ENCODE results near the gene MYO1D. TPM values are rescaled to one million over a fixed set of nuclear protein-coding genes. Genes with fewer than 3 reads are reported as not detected.

MYO1D gene
- total RNA-seq, 1 experiment from 2014 or later, result 1.3 TPM

DNA sequence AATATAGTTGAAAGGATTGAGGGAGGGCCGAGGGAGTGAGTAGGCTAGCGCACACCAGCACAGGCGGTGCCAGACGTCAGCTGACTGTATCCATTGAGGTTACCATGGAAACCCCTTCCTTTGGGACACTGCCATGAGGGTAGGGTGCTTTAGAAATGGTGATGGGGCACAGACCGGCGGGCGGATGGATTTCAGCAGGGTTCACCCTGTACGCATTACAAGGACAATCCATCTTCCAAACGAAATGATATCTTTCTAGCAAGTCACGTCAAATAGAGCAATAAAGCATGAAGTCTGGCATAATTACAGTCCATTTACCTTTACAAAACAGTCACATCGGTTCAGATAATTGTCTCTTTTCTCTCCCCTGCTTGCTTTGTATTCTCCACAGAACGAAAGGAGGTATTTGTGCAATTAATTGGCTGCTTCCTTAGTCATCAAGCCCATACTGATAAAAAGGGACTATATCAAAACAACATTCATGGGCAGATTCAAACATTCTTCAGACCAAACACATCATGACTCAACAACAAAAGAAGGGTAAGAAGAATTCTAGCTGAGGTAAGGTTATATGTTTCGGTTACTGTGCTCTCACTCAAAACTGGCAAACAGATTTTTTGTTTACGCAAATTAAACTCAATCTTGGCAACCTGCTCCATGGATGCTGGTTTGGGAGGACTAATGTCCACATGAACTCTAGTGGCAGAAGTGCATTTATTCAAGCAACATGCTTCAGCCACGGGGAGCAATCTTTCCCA lies 249.5 kb downstream of the MYO1D start:
- intact Hi-C loops (cut with micrococcal nuclease; ENCODE audit: unreplicated experiment), result no loop called here
- in situ Hi-C loops (cut with HindIII; ENCODE audit: low pct_unique_long_range_greater_than_20kb, low sequenced_read_pairs), result no loop called here
- ChIA-PET CTCF (no interaction called here), POLR2A (no interaction called here)
- H3K27ac ChIP-seq (ENCODE audit: low read length), result no peak overlapping the region
- no peaks in the 10 kb centered on the region for H3K9me3 ChIP-seq (ENCODE audit: control insufficient read depth, insufficient read depth, low read depth, low read length)
- no peak overlapping the region for H3K4me3 ChIP-seq (ENCODE audit: low read depth in 2 of 2, low read length in 2 of 2)
- H3K4me1 ChIP-seq (ENCODE audit: control insufficient read depth, insufficient read depth, low read length), result no peaks in the 10 kb centered on the region
- H3K27me3 ChIP-seq (ENCODE audit: control insufficient read depth, insufficient read depth, low read length), result peaks cover 5% of the 10 kb centered on the region; the same call in 1 of the 2 replicates
- TF ChIP-seq POLR2AphosphoS5 (IDR thresholded peaks at IDR 0.05; ENCODE audit: low read depth, low read length) (no peak), TCF7L2 (IDR thresholded peaks at IDR 0.05; ENCODE audit: low read depth, low read length) (no peak), SIN3A (IDR thresholded peaks at IDR 0.05; ENCODE audit: borderline replicate concordance, insufficient read depth, low read depth, low read length) (no peak)
- TF ChIP-seq, protein P1, sequence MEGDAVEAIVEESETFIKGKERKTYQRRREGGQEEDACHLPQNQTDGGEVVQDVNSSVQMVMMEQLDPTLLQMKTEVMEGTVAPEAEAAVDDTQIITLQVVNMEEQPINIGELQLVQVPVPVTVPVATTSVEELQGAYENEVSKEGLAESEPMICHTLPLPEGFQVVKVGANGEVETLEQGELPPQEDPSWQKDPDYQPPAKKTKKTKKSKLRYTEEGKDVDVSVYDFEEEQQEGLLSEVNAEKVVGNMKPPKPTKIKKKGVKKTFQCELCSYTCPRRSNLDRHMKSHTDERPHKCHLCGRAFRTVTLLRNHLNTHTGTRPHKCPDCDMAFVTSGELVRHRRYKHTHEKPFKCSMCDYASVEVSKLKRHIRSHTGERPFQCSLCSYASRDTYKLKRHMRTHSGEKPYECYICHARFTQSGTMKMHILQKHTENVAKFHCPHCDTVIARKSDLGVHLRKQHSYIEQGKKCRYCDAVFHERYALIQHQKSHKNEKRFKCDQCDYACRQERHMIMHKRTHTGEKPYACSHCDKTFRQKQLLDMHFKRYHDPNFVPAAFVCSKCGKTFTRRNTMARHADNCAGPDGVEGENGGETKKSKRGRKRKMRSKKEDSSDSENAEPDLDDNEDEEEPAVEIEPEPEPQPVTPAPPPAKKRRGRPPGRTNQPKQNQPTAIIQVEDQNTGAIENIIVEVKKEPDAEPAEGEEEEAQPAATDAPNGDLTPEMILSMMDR (IDR thresholded peaks at IDR 0.05), result no peak
- TF ChIP-seq, protein P2, sequence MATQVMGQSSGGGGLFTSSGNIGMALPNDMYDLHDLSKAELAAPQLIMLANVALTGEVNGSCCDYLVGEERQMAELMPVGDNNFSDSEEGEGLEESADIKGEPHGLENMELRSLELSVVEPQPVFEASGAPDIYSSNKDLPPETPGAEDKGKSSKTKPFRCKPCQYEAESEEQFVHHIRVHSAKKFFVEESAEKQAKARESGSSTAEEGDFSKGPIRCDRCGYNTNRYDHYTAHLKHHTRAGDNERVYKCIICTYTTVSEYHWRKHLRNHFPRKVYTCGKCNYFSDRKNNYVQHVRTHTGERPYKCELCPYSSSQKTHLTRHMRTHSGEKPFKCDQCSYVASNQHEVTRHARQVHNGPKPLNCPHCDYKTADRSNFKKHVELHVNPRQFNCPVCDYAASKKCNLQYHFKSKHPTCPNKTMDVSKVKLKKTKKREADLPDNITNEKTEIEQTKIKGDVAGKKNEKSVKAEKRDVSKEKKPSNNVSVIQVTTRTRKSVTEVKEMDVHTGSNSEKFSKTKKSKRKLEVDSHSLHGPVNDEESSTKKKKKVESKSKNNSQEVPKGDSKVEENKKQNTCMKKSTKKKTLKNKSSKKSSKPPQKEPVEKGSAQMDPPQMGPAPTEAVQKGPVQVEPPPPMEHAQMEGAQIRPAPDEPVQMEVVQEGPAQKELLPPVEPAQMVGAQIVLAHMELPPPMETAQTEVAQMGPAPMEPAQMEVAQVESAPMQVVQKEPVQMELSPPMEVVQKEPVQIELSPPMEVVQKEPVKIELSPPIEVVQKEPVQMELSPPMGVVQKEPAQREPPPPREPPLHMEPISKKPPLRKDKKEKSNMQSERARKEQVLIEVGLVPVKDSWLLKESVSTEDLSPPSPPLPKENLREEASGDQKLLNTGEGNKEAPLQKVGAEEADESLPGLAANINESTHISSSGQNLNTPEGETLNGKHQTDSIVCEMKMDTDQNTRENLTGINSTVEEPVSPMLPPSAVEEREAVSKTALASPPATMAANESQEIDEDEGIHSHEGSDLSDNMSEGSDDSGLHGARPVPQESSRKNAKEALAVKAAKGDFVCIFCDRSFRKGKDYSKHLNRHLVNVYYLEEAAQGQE (IDR thresholded peaks at IDR 0.05; ENCODE audit: insufficient read depth in 1 of 2, low read depth in 2 of 2, low read length in 1 of 2), result no peak
- DNase-seq (ENCODE audit: low read depth, low spot score) (no peak), ATAC-seq (no peak)
- no peaks in the 10 kb centered on the region for H3K36me3 ChIP-seq (ENCODE audit: control insufficient read depth, insufficient read depth, low read length)
- no TSS peak for BruUV-seq (replicated peaks)

DNA sequence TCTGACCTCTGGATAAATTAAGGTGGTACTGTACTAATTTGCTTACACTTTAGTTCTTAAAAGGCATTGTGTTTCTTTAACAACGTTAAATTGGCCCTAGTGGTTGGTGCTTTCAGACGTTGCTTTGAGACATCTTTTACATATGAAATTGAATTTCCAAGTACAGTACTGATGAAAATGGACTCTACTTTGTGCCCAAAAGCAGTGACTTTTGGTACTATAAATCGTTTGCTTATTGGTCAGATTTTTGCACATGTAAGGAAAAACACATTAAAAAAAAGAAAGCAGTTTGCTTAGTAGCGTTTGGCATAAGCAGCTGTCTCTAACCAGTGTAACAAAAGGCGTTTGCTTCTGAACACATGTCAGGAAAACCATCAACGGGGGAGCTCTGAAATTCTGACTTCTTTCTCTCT lies 250.5 kb downstream of the MYO1D start:
- Histone ChIP-seq H3K36me3 (ENCODE audit: control insufficient read depth, insufficient read depth, low read length) (no peaks in the 10 kb centered on the region), H3K4me3 (ENCODE audit: low read depth in 2 of 2, low read length in 2 of 2) (no peak overlapping the region), H3K9me3 (ENCODE audit: control insufficient read depth, insufficient read depth, low read depth, low read length) (no peaks in the 10 kb centered on the region), H3K4me1 (ENCODE audit: control insufficient read depth, insufficient read depth, low read length) (no peaks in the 10 kb centered on the region), H3K27me3 (ENCODE audit: control insufficient read depth, insufficient read depth, low read length) (peaks cover 5% of the 10 kb centered on the region; the same call in 1 of the 2 replicates), H3K27ac (ENCODE audit: low read length) (no peak overlapping the region)
- intact Hi-C loops (cut with micrococcal nuclease; ENCODE audit: unreplicated experiment), result no loop called here
- DNase-seq (ENCODE audit: low read depth, low spot score) (no peak), ATAC-seq (no peak)
- BruUV-seq (replicated peaks), result no TSS peak
- in situ Hi-C loops (cut with HindIII; ENCODE audit: low pct_unique_long_range_greater_than_20kb, low sequenced_read_pairs), result no loop called here
- ChIA-PET POLR2A (no interaction called here), CTCF (interaction anchor here (0.6 kb wide), 1 partner anchor 157 kb away, joined by 4 read pairs; no protein-coding TSS in a partner anchor)
- TF ChIP-seq TCF7L2 (IDR thresholded peaks at IDR 0.05; ENCODE audit: low read depth, low read length) (no peak), POLR2AphosphoS5 (IDR thresholded peaks at IDR 0.05; ENCODE audit: low read depth, low read length) (no peak), SIN3A (IDR thresholded peaks at IDR 0.05; ENCODE audit: borderline replicate concordance, insufficient read depth, low read depth, low read length) (no peak)
- TF ChIP-seq, protein P2 (IDR thresholded peaks at IDR 0.05; ENCODE audit: insufficient read depth in 1 of 2, low read depth in 2 of 2, low read length in 1 of 2), result no peak
- TF ChIP-seq, protein P1 (IDR thresholded peaks at IDR 0.05), result no peak

Data from Panc1 (cell line).